Fibroblast of pulmonary artery (primary cell): Measurements from ENCODE around the gene RPS8.
"Not testable (repeated sequence)": the region's sequence is repeated elsewhere in the genome, so short reads cannot be mapped to it uniquely, and the experiment has no call there.

Source experiments
- DNase-seq: peaks from one replicate; pipeline ENCODE4 v3.0.0-alpha.2; 2010; ENCODE audit warnings: low read depth
- H3K4me3 ChIP-seq: replicated peaks from 2 replicates; pipeline ENCODE4 v1.5.1; 2011; ENCODE audit warnings: low read depth, mild to moderate bottlenecking, control low read depth, low read length, moderate library complexity
- TF ChIP-seq, protein P1 (sequence below): IDR thresholded peaks from 2 replicates; pipeline ENCODE4 v1.5.1; 2011; ENCODE audit warnings: mild to moderate bottlenecking, control low read depth, low read length, inconsistent platforms; ENCODE audit errors: missing control alignments

RPS8 gene

DNA sequence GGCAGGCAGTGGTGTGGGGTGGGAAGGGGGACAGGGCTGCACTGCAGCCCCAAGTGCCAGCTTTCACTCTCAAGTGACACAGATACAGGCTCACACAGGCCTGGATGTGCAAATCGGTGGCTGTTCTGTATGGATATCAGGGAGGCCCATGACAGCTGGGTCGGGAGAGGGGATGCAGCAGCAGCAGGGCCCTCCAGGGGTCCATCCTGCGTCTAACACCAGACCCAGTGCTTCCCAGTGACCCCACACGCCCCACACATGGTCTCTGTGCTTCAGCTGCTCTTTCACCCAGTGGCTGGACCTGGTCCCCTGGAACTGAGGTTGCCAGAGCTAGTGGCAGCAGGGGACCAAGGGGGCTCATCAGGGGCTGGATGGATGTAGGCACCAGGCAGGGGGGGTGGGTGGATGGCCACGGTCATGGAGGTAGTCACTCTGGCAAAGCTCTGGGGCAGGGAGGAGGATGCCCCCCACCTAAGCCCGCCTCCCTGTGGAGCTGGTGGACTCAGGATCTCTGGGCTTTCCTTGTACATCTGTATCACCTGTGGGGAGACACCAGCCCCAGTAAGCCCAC is 46.9 kb downstream of the RPS8 start:
- no peak overlapping the region for H3K4me3 ChIP-seq
- TF ChIP-seq, protein P1, sequence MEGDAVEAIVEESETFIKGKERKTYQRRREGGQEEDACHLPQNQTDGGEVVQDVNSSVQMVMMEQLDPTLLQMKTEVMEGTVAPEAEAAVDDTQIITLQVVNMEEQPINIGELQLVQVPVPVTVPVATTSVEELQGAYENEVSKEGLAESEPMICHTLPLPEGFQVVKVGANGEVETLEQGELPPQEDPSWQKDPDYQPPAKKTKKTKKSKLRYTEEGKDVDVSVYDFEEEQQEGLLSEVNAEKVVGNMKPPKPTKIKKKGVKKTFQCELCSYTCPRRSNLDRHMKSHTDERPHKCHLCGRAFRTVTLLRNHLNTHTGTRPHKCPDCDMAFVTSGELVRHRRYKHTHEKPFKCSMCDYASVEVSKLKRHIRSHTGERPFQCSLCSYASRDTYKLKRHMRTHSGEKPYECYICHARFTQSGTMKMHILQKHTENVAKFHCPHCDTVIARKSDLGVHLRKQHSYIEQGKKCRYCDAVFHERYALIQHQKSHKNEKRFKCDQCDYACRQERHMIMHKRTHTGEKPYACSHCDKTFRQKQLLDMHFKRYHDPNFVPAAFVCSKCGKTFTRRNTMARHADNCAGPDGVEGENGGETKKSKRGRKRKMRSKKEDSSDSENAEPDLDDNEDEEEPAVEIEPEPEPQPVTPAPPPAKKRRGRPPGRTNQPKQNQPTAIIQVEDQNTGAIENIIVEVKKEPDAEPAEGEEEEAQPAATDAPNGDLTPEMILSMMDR = no peak
- DNase-seq = no peak

- TF ChIP-seq, protein P1 = no peak
- no peak overlapping the region for H3K4me3 ChIP-seq
- no peak for DNase-seq
Measured at GRCh38 chr1:44822981-44823451, 47.7 kb downstream of the RPS8 start.

GRCh38 chr1:44824392-44824791 is 49.1 kb downstream of the RPS8 start:
- H3K4me3 ChIP-seq, DNase-seq: not testable (repeated sequence)

- H3K4me3 ChIP-seq = no peak overlapping the region
- TF ChIP-seq, protein P1 = no peak
- peak; percentile 56 for DNase-seq
Measured at GRCh38 chr1:44826375-44827196, 51.2 kb downstream of the RPS8 start.

- no peak for DNase-seq
- TF ChIP-seq, protein P1 = no peak
- H3K4me3 ChIP-seq = no peak overlapping the region
Measured at GRCh38 chr1:44827197-44828002, 52.1 kb downstream of the RPS8 start.

DNA sequence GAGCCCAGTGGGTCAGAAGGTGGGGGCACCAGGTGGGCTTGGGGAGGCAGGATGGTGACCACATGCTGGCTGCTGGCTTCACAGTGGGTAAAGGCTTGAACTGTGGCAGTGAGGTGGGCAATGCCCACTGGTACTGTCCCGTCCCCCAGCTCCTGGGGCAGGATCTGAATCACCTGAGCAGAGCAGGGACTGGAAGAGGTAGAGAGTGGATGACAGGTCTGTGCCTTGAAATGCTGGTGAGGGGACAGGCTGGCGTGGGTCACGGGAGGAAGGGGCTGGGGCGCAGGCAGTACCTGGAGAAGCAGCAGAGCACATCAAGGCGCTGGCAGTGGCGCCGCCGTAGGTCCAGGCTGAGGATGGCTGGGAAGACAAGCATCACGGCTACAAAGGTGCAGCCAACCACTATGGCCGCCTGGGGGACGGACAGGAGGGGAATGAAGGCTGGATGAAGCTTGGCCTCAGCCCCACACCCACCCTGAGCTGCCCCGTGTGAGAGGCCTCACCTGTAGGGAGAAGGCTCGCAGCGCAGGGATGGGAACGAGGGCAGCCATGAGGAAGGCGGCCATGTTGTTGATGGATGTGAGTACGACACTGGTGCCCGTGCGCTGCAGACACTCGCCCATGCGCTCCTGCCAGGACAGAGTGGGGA is 52.8 kb downstream of the RPS8 start:
- DNase-seq = no peak
- TF ChIP-seq, protein P1 = no peak
- H3K4me3 ChIP-seq = no peak overlapping the region
